Measurements from ENCODE around the gene ADCY7. TPM values are rescaled to one million over a fixed set of nuclear protein-coding genes. Genes with fewer than 3 reads are reported as not detected.
"Not testable (repeated sequence)": the region's sequence is repeated elsewhere in the genome, so short reads cannot be mapped to it uniquely, and the experiment has no call there.

The ADCY7 gene
- total and polyA plus RNA-seq, 2 experiments from 2014 or later: 9.3 to 28.8 TPM

DNA sequence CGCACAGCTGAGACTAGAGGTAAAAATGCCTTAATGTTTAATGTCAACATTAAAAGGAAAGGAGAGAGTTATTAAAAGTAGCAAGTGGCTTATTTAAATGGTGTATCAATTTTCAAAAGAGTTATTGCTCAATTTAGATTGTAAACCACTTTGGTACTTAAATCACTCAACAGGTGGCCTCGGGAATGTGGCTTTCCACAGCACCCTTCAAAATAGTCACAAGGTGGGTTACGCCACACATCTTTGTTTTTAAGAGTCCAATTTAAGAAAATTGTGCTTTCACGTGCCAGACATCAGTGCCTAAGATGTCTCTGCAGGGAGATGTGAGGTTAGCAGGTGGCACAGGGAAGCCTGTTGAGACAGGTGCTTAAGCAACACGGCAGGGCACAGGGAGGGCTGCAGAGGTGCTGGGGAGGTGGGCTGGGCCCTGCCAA, 27.5 kb upstream of the ADCY7 start:
- Histone ChIP-seq H3K4me3 (no peak overlapping the region), H3K27me3 (no peaks in the 10 kb centered on the region), H3K9me3 (ENCODE audit: low read depth) (no peaks in the 10 kb centered on the region), H3K27ac (no peak overlapping the region), H3K4me1 (ENCODE audit: low read depth) (no peaks in the 10 kb centered on the region), H3K36me3 (no peaks in the 10 kb centered on the region)
- TF ChIP-seq, protein P1, sequence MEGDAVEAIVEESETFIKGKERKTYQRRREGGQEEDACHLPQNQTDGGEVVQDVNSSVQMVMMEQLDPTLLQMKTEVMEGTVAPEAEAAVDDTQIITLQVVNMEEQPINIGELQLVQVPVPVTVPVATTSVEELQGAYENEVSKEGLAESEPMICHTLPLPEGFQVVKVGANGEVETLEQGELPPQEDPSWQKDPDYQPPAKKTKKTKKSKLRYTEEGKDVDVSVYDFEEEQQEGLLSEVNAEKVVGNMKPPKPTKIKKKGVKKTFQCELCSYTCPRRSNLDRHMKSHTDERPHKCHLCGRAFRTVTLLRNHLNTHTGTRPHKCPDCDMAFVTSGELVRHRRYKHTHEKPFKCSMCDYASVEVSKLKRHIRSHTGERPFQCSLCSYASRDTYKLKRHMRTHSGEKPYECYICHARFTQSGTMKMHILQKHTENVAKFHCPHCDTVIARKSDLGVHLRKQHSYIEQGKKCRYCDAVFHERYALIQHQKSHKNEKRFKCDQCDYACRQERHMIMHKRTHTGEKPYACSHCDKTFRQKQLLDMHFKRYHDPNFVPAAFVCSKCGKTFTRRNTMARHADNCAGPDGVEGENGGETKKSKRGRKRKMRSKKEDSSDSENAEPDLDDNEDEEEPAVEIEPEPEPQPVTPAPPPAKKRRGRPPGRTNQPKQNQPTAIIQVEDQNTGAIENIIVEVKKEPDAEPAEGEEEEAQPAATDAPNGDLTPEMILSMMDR (IDR thresholded peaks at IDR 0.05; ENCODE audit: low read depth, low read length): no peak
- no peak for DNase-seq (ENCODE audit: low read depth in 1 of 2, low spot score in 1 of 2)

DNA sequence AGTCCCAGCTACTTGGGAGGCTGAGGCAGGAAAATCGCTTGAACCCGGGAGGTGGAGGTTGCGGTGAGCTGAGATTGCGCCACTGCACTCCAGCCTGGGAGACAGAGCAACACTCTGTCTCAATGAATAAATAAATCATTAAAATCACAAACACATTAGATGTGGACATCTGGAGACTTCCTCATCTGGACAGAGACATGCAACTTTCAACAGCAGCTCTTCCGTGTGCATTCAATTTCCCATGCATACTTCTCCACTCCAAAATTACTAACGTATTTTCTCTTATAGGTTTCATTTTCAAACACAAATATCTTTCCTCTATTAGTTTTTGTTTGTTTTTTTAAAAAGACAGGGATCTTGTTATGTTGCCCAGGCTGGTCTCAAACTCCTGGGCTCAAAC, 23.3 kb upstream of the ADCY7 start:
- H3K27ac ChIP-seq; H3K36me3 ChIP-seq; H3K4me3 ChIP-seq; H3K4me1 ChIP-seq (ENCODE audit: low read depth); H3K9me3 ChIP-seq (ENCODE audit: low read depth); DNase-seq (ENCODE audit: low read depth in 1 of 2, low spot score in 1 of 2); H3K27me3 ChIP-seq: not testable (repeated sequence)

DNA sequence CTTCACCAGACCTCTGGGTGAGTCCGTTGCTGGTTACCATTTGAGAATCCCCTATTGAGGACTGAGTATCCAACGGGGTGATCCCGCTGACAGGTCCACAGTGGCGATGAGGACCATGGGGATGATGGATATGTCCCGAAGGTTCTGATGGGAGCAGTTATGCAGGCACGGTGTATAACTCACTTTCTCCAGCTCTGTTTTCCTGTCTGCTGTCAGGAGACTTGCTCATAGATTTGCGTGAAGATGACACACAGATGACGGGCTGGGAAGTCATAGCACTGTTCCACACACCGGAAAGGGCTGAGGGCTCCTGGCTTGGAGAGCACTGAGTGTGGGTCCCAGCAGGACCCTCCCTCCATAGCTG, 22.2 kb upstream of the ADCY7 start:
- H3K4me3 ChIP-seq: no peak overlapping the region
- H3K9me3 ChIP-seq (ENCODE audit: low read depth): no peaks in the 10 kb centered on the region
- H3K27ac ChIP-seq: no peak overlapping the region
- no peaks in the 10 kb centered on the region for H3K36me3 ChIP-seq
- H3K4me1 ChIP-seq (ENCODE audit: low read depth): peaks cover 5% of the 10 kb centered on the region
- TF ChIP-seq, protein P1 (IDR thresholded peaks at IDR 0.05; ENCODE audit: low read depth, low read length): no peak
- no peak for DNase-seq (ENCODE audit: low read depth in 1 of 2, low spot score in 1 of 2)
- H3K27me3 ChIP-seq: peaks cover 6% of the 10 kb centered on the region

DNA sequence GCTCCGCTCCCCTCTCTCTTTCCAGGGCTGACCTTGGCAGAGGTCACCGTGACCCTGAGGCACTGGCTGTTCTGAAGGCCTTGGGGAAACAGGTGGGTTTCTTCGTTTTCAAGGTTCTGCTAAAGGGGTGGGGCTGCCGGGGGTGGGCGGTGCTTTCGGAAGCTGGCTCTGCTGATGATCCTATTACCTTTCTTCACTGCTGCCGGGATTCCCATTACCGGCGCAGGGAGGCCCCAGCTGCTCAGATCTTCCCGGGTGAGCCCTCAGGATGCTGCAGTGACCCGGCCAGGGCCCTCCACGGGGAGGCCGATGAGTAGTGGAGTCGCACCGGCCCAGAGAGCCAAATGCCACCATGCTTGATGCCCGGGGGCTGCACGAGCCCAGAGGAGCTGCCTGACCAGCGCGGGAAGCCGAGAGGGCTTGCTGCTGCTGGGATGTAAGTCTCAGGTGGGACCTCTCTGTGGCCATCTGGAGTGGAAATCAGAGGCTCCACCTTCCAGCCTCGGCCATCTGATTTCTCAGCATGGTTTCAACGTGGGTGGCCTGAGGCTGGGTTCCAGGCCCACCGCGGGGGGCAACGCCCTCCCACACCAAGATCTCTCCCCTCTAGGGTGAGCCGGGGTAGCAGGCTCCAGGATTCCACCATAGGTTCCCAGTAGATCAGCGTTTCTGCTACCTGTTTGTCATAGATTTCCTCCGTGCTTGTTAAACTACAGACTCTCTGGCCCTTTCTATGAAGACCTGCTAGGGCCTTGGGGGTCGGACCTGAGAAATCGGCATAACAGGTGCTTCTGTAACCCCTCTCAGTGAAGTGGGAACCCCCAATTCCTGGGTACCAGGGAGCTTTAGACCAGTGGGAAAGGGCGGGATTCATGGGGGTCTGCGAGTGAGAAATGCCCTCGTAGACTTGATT, 21.6 kb upstream of the ADCY7 start:
- no peaks in the 10 kb centered on the region for H3K36me3 ChIP-seq
- H3K4me1 ChIP-seq (ENCODE audit: low read depth): peaks cover 5% of the 10 kb centered on the region
- no peak overlapping the region for H3K4me3 ChIP-seq
- TF ChIP-seq, protein P1 (IDR thresholded peaks at IDR 0.05; ENCODE audit: low read depth, low read length): no peak
- no peak for DNase-seq (ENCODE audit: low read depth in 1 of 2, low spot score in 1 of 2)
- H3K9me3 ChIP-seq (ENCODE audit: low read depth): no peaks in the 10 kb centered on the region
- H3K27me3 ChIP-seq: peaks cover 6% of the 10 kb centered on the region
- no peak overlapping the region for H3K27ac ChIP-seq

- Histone ChIP-seq H3K9me3 (ENCODE audit: low read depth) (no peaks in the 10 kb centered on the region), H3K4me3 (peak overlapping the region; percentile 38), H3K36me3 (no peaks in the 10 kb centered on the region), H3K27me3 (peaks cover 6% of the 10 kb centered on the region), H3K4me1 (ENCODE audit: low read depth) (peaks cover 5% of the 10 kb centered on the region), H3K27ac (no peak overlapping the region)
- TF ChIP-seq, protein P1 (IDR thresholded peaks at IDR 0.05; ENCODE audit: low read depth, low read length): no peak
- DNase-seq (ENCODE audit: low read depth in 1 of 2, low spot score in 1 of 2): peak; percentile 48 to 77
These were observed 20.7 kb upstream of the ADCY7 start for GRCh38 chr16:50245417-50246298.

Data from cardiac muscle cell (in vitro differentiated cells and primary cell).